Stomach (tissue), 4 donors: ENCODE results near the gene IGF1R.

ENCODE experiments used
- EP300 ChIP-seq: sonication (generic); formaldehyde crosslinking; IDR thresholded peaks from one replicate; pipeline ENCODE4 v1.6.1; 2017; ENCODE audit warnings: antibody characterized with exemption
- POLR2A ChIP-seq, 4 donors: fragments of 450-650 bp; IDR thresholded peaks; one replicate each; pipeline ENCODE4 v1.6.1; 2016; ENCODE audit warnings: antibody characterized with exemption in 4 of 4, control low read depth in 2 of 4, mild to moderate bottlenecking in 1 of 4, moderate library complexity in 1 of 4
- POLR2AphosphoS5 ChIP-seq, 3 donors: sonication (generic); formaldehyde crosslinking; IDR thresholded peaks; one replicate each; pipeline ENCODE4 v1.6.1; 2016; ENCODE audit warnings: antibody characterized with exemption in 3 of 3
- TF ChIP-seq, protein P1 (sequence below), 7 experiments: fragments of 450-650 bp in 4 of 7; fragments of 200-600 bp in 3 of 7; sonication (generic) in 3 of 7; IDR thresholded peaks; one replicate each; pipeline ENCODE4 v1.5.1; 2016 to 2019; ENCODE audit warnings: antibody characterized with exemption in 7 of 7, control low read depth in 2 of 7, mild to moderate bottlenecking in 1 of 7

DNA sequence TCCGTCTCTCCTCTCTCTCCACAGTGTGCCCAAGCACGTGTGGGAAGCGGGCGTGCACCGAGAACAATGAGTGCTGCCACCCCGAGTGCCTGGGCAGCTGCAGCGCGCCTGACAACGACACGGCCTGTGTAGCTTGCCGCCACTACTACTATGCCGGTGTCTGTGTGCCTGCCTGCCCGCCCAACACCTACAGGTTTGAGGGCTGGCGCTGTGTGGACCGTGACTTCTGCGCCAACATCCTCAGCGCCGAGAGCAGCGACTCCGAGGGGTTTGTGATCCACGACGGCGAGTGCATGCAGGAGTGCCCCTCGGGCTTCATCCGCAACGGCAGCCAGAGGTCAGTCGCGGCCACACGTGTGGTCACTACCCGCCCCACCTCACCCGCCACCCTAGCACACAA, 243.0 kb downstream of the IGF1R start:
- no peak for TF ChIP-seq POLR2A (IDR thresholded peaks at IDR 0.05)
- TF ChIP-seq, protein P1, sequence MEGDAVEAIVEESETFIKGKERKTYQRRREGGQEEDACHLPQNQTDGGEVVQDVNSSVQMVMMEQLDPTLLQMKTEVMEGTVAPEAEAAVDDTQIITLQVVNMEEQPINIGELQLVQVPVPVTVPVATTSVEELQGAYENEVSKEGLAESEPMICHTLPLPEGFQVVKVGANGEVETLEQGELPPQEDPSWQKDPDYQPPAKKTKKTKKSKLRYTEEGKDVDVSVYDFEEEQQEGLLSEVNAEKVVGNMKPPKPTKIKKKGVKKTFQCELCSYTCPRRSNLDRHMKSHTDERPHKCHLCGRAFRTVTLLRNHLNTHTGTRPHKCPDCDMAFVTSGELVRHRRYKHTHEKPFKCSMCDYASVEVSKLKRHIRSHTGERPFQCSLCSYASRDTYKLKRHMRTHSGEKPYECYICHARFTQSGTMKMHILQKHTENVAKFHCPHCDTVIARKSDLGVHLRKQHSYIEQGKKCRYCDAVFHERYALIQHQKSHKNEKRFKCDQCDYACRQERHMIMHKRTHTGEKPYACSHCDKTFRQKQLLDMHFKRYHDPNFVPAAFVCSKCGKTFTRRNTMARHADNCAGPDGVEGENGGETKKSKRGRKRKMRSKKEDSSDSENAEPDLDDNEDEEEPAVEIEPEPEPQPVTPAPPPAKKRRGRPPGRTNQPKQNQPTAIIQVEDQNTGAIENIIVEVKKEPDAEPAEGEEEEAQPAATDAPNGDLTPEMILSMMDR (IDR thresholded peaks at IDR 0.05): no peak
- no peak for TF ChIP-seq EP300
- TF ChIP-seq POLR2AphosphoS5 (IDR thresholded peaks at IDR 0.05): no peak
